B cell (primary cell): ENCODE measurements around the gene LMAN2. TPM values are rescaled to one million over a fixed set of nuclear protein-coding genes. Genes with fewer than 3 reads are reported as not detected.

Experiments used
- ATAC-seq: fragments of 200-7000 bp; cut with Tn5 transposase; one replicate; pipeline ENCODE4 v1.10.0; 2021; ENCODE audit warnings: low read depth, mild to moderate bottlenecking, moderate number of reproducible peaks, moderate library complexity
- CTCF ChIA-PET: fragments of 350-600 bp; sonication (Branson Sonifier 250); formaldehyde crosslinking; loops from one replicate; lab custom pipeline; 2021; ENCODE audit warnings: antibody characterized with exemption, inconsistent platforms; lab: Charles Lee
- POLR2A ChIA-PET: fragments of 350-600 bp; sonication (Branson Sonifier 250); formaldehyde crosslinking; loops from one replicate; lab custom pipeline; 2021; ENCODE audit warnings: antibody characterized with exemption; lab: Charles Lee
- DNase-seq: peaks from one replicate; pipeline ENCODE4 v3.0.0; 2013
- H2AFZ ChIP-seq: 2 replicates; pipeline ENCODE4 v1.6.1; 2012; ENCODE audit warnings: mild to moderate bottlenecking, low read depth, low read length; ENCODE audit not compliant: insufficient read depth, poor library complexity, severe bottlenecking
- H3K27ac ChIP-seq, 2 donors: 1 replicate in 1 of 2; 2 replicates in 1 of 2; pipeline ENCODE4 v1.5.1; 2012 to 2013; ENCODE audit warnings: low read length in 2 of 2, mild to moderate bottlenecking in 2 of 2, moderate library complexity in 1 of 2
- H3K27me3 ChIP-seq, 4 experiments: fragments of 200-600 bp in 1 of 4; sonication (generic) in 1 of 4; replicated peaks in 1 of 4; 1 replicate in 2 of 4; 2 replicates in 2 of 4; pipeline versions ENCODE4 v1.6.1 to v1.7.0; 2013 to 2016; ENCODE audit warnings: low read length in 3 of 4, mild to moderate bottlenecking in 2 of 4, mixed read lengths in 1 of 4, moderate library complexity in 1 of 4; ENCODE audit not compliant: insufficient read depth in 4 of 4, control insufficient read depth in 3 of 4; ENCODE audit errors: control extremely low read depth in 1 of 4
- H3K36me3 ChIP-seq, 2 experiments: replicated peaks in 1 of 2; 1 replicate in 1 of 2; 2 replicates in 1 of 2; pipeline versions ENCODE4 v1.6.1 to v1.7.1; 2013; ENCODE audit warnings: low read length in 1 of 2; ENCODE audit not compliant: insufficient read depth in 2 of 2, control insufficient read depth in 1 of 2; ENCODE audit errors: control extremely low read depth in 1 of 2, extremely low read depth in 1 of 2
- H3K4me1 ChIP-seq, 2 donors: fragments of 200-600 bp in 1 of 2; sonication (generic) in 1 of 2; 1 replicate in 1 of 2; 2 replicates in 1 of 2; pipeline versions ENCODE4 v1.5.1 to v1.6.1; 2013 to 2017; ENCODE audit warnings: low read length in 2 of 2; ENCODE audit not compliant: control insufficient read depth in 2 of 2, insufficient read depth in 2 of 2
- H3K4me2 ChIP-seq: replicated peaks from 2 replicates; pipeline ENCODE3; 2012; ENCODE audit warnings: mild to moderate bottlenecking, low read depth, low read length; ENCODE audit not compliant: poor library complexity, severe bottlenecking
- H3K4me3 ChIP-seq, 5 experiments: fragments of 200-600 bp in 1 of 5; sonication (generic) in 1 of 5; 1 replicate in 3 of 5; 2 replicates in 2 of 5; pipeline versions ENCODE4 v1.5.1 to v1.7.0; 2011 to 2016; ENCODE audit warnings: low read length in 4 of 5, mild to moderate bottlenecking in 4 of 5, low read depth in 2 of 5, control low read depth in 1 of 5, moderate library complexity in 1 of 5; ENCODE audit not compliant: insufficient read depth in 1 of 5; ENCODE audit errors: control extremely low read depth in 1 of 5, extremely low read depth in 1 of 5
- H3K79me2 ChIP-seq: fragments of 200-600 bp; sonication (generic); one replicate; pipeline ENCODE4 v1.6.0; 2016; ENCODE audit warnings: low read length; ENCODE audit not compliant: control insufficient read depth, insufficient read depth
- H3K9ac ChIP-seq: fragments of 200-600 bp; sonication (generic); 2 replicates; pipeline ENCODE4 v1.6.1; 2017; ENCODE audit warnings: mild to moderate bottlenecking, low read length, moderate library complexity
- H3K9me3 ChIP-seq, 3 donors: one replicate each; pipeline versions ENCODE4 v1.6.1 to v1.7.1; 2013; ENCODE audit warnings: low read length in 2 of 3; ENCODE audit not compliant: control insufficient read depth in 2 of 3, insufficient read depth in 1 of 3; ENCODE audit errors: control extremely low read depth in 1 of 3
- H4K20me1 ChIP-seq: 2 replicates; pipeline ENCODE4 v1.6.0; 2012; ENCODE audit warnings: mild to moderate bottlenecking, low read length; ENCODE audit not compliant: insufficient read depth, control insufficient read depth, poor library complexity, severe bottlenecking
- H3K27ac Mint-ChIP-seq: one replicate; pipeline ENCODE4 v1.8.0; 2021; ENCODE audit warnings: mixed read lengths
- H3K27me3 Mint-ChIP-seq: one replicate; pipeline ENCODE4 v1.8.0; 2021; ENCODE audit warnings: mixed read lengths
- H3K4me1 Mint-ChIP-seq: one replicate; pipeline ENCODE4 v1.8.0; 2021; ENCODE audit warnings: mixed read lengths
- H3K4me3 Mint-ChIP-seq: one replicate; pipeline ENCODE4 v1.8.0; 2021; ENCODE audit warnings: mixed read lengths
- H3K9me3 Mint-ChIP-seq: one replicate; pipeline ENCODE4 v1.8.0; 2022; ENCODE audit warnings: mixed read lengths; ENCODE audit not compliant: insufficient read depth
- EZH2 ChIP-seq: IDR thresholded peaks from 2 replicates; pipeline ENCODE4 v1.6.1; 2012; ENCODE audit warnings: borderline replicate concordance, low read depth, mild to moderate bottlenecking, moderate library complexity, low read length; ENCODE audit not compliant: insufficient read depth, poor library complexity, severe bottlenecking
- WGBS: methylation state at CpG from one replicate; pipeline ENCODE4 v1.1.5; 2013; ENCODE audit warnings: missing lambda C conversion rate; ENCODE audit not compliant: insufficient coverage; 5-methylcytosine and 5-hydroxymethylcytosine counted together
- intact Hi-C: fragments of 100-400 bp; cut with micrococcal nuclease; formaldehyde crosslinking; loops from one replicate; pipeline ENCODE4 v1.10.0; 2022
- polyA plus RNA-seq: library from polyadenylated mRNA; depleted of rRNA; stranded (reverse); fragments of >200 nt; gene quantifications from 2 replicates; pipeline ENCODE4 v1.2.3, GENCODE V29; 2012
- total RNA-seq, 2 donors: library from RNA; stranded (reverse); fragments of 120-200 nt in 1 of 2; gene quantifications; 1 replicate in 1 of 2; 2 replicates in 1 of 2; pipeline versions ENCODE4 v1.2.3 to v1.2.4, GENCODE V29; 2013 to 2022
- TF ChIP-seq, protein P1 (sequence below): fragments of 200-600 bp; IDR thresholded peaks from one replicate; pipeline ENCODE4 v1.8.0; 2022; ENCODE audit warnings: antibody characterized with exemption, mild to moderate bottlenecking

LMAN2 gene
- total and polyA plus RNA-seq, 2 donors (not counting 1 experiment from before 2014, with no cell fraction given): 99.4 to 123 TPM

DNA sequence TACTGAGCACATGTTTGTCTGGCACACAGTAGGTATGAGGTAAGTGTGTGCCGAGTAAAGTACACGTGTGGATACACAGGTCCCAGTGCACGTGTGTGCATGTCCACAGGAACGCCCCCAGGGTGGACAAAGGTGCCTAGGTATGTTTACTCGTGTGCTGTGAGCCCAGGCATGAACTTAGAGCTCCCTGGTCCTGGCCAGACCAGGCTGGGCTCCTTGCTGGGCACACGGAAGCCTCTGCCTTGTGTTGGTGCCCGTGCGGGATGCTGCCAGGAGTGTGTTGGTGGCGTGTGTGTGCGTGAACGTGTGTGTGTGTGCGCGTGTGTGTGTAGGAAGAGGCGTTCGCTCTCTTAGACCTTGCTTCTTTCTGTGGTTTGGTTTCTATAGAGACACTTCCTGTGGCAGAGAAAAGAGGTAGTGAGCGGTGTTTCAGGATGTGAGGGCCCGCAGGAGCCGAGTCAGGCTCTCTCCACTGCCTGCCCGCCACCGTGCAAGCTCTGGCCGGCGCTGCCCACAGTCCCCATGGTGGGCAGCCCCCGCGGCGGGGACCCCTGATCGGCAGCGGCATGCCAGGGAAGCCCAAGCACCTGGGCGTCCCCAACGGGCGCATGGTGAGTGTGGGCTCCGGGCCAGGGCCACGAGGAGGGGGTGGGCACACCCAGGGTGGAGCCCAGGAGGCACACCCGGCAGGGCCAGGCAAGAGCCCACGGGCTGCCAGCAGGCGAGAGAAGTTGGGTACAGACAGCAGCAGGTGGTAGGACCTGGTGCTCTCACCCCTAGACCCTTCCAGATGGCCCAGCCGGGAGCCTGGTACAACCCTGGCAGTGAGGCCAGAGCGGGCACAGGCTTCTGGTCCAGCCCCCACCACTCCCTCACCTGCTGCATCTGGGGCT lies 6.2 kb upstream of the LMAN2 start, which contains the start of gene RGS14:
RGS14 (plus strand) TSS at position 466 of the 893 bp plus-strand sequence; CDS start at position 567, 101 bp downstream.
- H3K4me3 ChIP-seq: peak within 1 kb of the TSS; percentile 74 to 96 (median 92)
- peak within 1 kb of the TSS; percentile 89 for H3K9ac ChIP-seq
- Mint-ChIP-seq H3K4me3 (peak within 1 kb of the TSS; percentile 87), H3K9me3 (no peaks in the 10 kb centered on the region), H3K4me1 (peaks cover 76% of the 10 kb centered on the region), H3K27ac (peak within 1 kb of the TSS; percentile 95), H3K27me3 (no peaks in the 10 kb centered on the region)
- H4K20me1 ChIP-seq: peaks cover 43% of the 10 kb centered on the region
- peak within 1 kb of the TSS; percentile 79 for H2AFZ ChIP-seq
- DNase-seq: peak; percentile 90
- peak within 1 kb of the TSS; percentile 62 to 80 for H3K27ac ChIP-seq
- CTCF ChIA-PET: interaction anchor here (1.0 to 7.2 kb wide), 7 partner anchors 13 to 97 kb away, joined by 3 to 60 read pairs (median 3); no protein-coding TSS in a partner anchor
- peaks cover 0 to 16% of the 10 kb centered on the region in 2 experiments for H3K36me3 ChIP-seq
- POLR2A ChIA-PET: interaction anchor here (0.5 kb wide), 1 partner anchor 74 kb away, joined by 3 read pairs; no protein-coding TSS in a partner anchor
- intact Hi-C loops: loop anchor here (1.0 to 2.0 kb wide), 4 partner anchors 13 to 225 kb away; partner anchors contain the start of gene NSD1
- no peaks in the 10 kb centered on the region for H3K9me3 ChIP-seq
- TF ChIP-seq, protein P1, sequence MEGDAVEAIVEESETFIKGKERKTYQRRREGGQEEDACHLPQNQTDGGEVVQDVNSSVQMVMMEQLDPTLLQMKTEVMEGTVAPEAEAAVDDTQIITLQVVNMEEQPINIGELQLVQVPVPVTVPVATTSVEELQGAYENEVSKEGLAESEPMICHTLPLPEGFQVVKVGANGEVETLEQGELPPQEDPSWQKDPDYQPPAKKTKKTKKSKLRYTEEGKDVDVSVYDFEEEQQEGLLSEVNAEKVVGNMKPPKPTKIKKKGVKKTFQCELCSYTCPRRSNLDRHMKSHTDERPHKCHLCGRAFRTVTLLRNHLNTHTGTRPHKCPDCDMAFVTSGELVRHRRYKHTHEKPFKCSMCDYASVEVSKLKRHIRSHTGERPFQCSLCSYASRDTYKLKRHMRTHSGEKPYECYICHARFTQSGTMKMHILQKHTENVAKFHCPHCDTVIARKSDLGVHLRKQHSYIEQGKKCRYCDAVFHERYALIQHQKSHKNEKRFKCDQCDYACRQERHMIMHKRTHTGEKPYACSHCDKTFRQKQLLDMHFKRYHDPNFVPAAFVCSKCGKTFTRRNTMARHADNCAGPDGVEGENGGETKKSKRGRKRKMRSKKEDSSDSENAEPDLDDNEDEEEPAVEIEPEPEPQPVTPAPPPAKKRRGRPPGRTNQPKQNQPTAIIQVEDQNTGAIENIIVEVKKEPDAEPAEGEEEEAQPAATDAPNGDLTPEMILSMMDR: no peak
- no peak for TF ChIP-seq EZH2
- under 1% methylated on average over 37 of the region's 37 CpGs for WGBS
- H3K4me1 ChIP-seq: peaks cover 56 to 63% of the 10 kb centered on the region in 2 donors
- peak within 1 kb of the TSS; percentile 99 for H3K4me2 ChIP-seq
- ATAC-seq: peak; percentile 88
- no peaks in the 10 kb centered on the region for H3K27me3 ChIP-seq
- peaks cover 52% of the 10 kb centered on the region for H3K79me2 ChIP-seq
